Liver (tissue), 9 donors: ENCODE results near the gene COMMD2. TPM values are rescaled to one million over a fixed set of nuclear protein-coding genes. Genes with fewer than 3 reads are reported as not detected.

Source experiments
- DNase-seq: peaks from one replicate; pipeline ENCODE4 v3.0.0-alpha.2; 2017; ENCODE audit warnings: low spot score
- H3K27ac ChIP-seq, 2 donors: one replicate each; pipeline ENCODE4 v1.7.0; 2013; ENCODE audit warnings: inconsistent platforms in 2 of 2, low read length in 2 of 2, control low read depth in 1 of 2, low read depth in 1 of 2, mild to moderate bottlenecking in 1 of 2
- H3K27me3 ChIP-seq, 4 donors: one replicate each; pipeline versions ENCODE4 v1.6.1 to v1.7.0; 2013; ENCODE audit warnings: low read length in 3 of 4, inconsistent platforms in 1 of 4, mild to moderate bottlenecking in 1 of 4, moderate library complexity in 1 of 4; ENCODE audit not compliant: control insufficient read depth in 4 of 4, insufficient read depth in 4 of 4
- H3K36me3 ChIP-seq, 4 donors: one replicate each; pipeline versions ENCODE4 v1.6.1 to v1.7.0; 2013; ENCODE audit warnings: low read length in 3 of 4, mild to moderate bottlenecking in 3 of 4, low read depth in 1 of 4, moderate library complexity in 1 of 4; ENCODE audit not compliant: control insufficient read depth in 4 of 4, insufficient read depth in 3 of 4
- H3K4me1 ChIP-seq, 4 donors: one replicate each; pipeline versions ENCODE4 v1.6.1 to v1.7.0; 2013; ENCODE audit warnings: low read length in 3 of 4, mild to moderate bottlenecking in 3 of 4, moderate library complexity in 1 of 4; ENCODE audit not compliant: control insufficient read depth in 4 of 4, insufficient read depth in 4 of 4
- H3K4me3 ChIP-seq, 3 donors: one replicate each; pipeline versions ENCODE4 v1.6.1 to v1.7.0; 2013; ENCODE audit warnings: low read length in 3 of 3, control low read depth in 1 of 3, low read depth in 1 of 3, mild to moderate bottlenecking in 1 of 3
- H3K9ac ChIP-seq, 2 donors: one replicate each; pipeline ENCODE4 v1.7.0; 2013; ENCODE audit warnings: low read length in 2 of 2, mild to moderate bottlenecking in 2 of 2, moderate library complexity in 2 of 2, control low read depth in 1 of 2, low read depth in 1 of 2
- H3K9me3 ChIP-seq, 4 donors: one replicate each; pipeline versions ENCODE4 v1.6.1 to v1.7.0; 2013; ENCODE audit warnings: low read length in 3 of 4; ENCODE audit not compliant: control insufficient read depth in 4 of 4
- ATF3 ChIP-seq: IDR thresholded peaks from 2 replicates; pipeline ENCODE4 v1.6.1; 2016; ENCODE audit warnings: antibody characterized with exemption
- CTCF ChIP-seq: fragments of 150-350 bp; IDR thresholded peaks from 2 replicates; pipeline ENCODE4 v1.5.1; 2017; ENCODE audit warnings: improper control_type of control experiment, low read depth, low read length; ENCODE audit not compliant: missing input control
- EGR1 ChIP-seq, 2 donors: IDR thresholded peaks; 2 replicates each; pipeline ENCODE4 v1.6.1; 2016 to 2018; ENCODE audit warnings: antibody characterized with exemption in 2 of 2, low read depth in 2 of 2
- FOXA1 ChIP-seq: IDR thresholded peaks from 2 replicates; pipeline ENCODE4 v1.6.1; 2016; ENCODE audit warnings: antibody characterized with exemption
- FOXA2 ChIP-seq: IDR thresholded peaks from 2 replicates; pipeline ENCODE4 v1.6.1; 2016; ENCODE audit warnings: antibody characterized with exemption
- GABPA ChIP-seq, 2 donors: IDR thresholded peaks in 1 of 2; conservative IDR thresholded peaks in 1 of 2; 2 replicates each; pipeline ENCODE4 v1.6.1; 2016; ENCODE audit warnings: antibody characterized with exemption in 2 of 2, mild to moderate bottlenecking in 1 of 2, moderate library complexity in 1 of 2
- HNF4A ChIP-seq, 2 donors: conservative IDR thresholded peaks; 2 replicates each; pipeline ENCODE4 v1.6.1; 2016; ENCODE audit warnings: antibody characterized with exemption in 2 of 2, mild to moderate bottlenecking in 2 of 2
- HNF4G ChIP-seq: IDR thresholded peaks from 2 replicates; pipeline ENCODE4 v1.6.1; 2016; ENCODE audit warnings: antibody characterized with exemption
- JUND ChIP-seq, 2 donors: IDR thresholded peaks; 2 replicates each; pipeline ENCODE4 v1.6.1; 2016; ENCODE audit warnings: antibody characterized with exemption in 2 of 2
- MAX ChIP-seq: IDR thresholded peaks from 2 replicates; pipeline ENCODE4 v1.6.1; 2016; ENCODE audit warnings: antibody characterized with exemption
- NR2F2 ChIP-seq: IDR thresholded peaks from 2 replicates; pipeline ENCODE4 v1.6.1; 2016; ENCODE audit warnings: antibody characterized with exemption
- RAD21 ChIP-seq, 2 donors: IDR thresholded peaks; 2 replicates each; pipeline ENCODE4 v1.6.1; 2016; ENCODE audit warnings: antibody characterized with exemption in 2 of 2, mild to moderate bottlenecking in 2 of 2
- REST ChIP-seq: IDR thresholded peaks from 2 replicates; pipeline ENCODE4 v1.6.1; 2016; ENCODE audit warnings: antibody characterized with exemption, mild to moderate bottlenecking
- TAF1 ChIP-seq: conservative IDR thresholded peaks from 2 replicates; pipeline ENCODE4 v1.6.1; 2016; ENCODE audit warnings: antibody characterized with exemption, mild to moderate bottlenecking
- YY1 ChIP-seq: IDR thresholded peaks from 2 replicates; pipeline ENCODE4 v1.6.1; 2016; ENCODE audit warnings: antibody characterized with exemption, mild to moderate bottlenecking
- ZBTB33 ChIP-seq: IDR thresholded peaks from 2 replicates; pipeline ENCODE4 v1.6.1; 2016; ENCODE audit warnings: antibody characterized with exemption
- WGBS: extraction: QIAGEN DNeasy Blood & Tissue Kit; methylation state at CpG from one replicate; pipeline ENCODE4 v1.1.7; 2013; 5-methylcytosine and 5-hydroxymethylcytosine counted together
- polyA plus RNA-seq, 2 donors: library from polyadenylated mRNA; stranded (reverse) in 1 of 2; unstranded in 1 of 2; fragments of 200-250 nt in 1 of 2; fragments of >200 nt in 1 of 2; fragmentation: Nextera tagmentation in 1 of 2; extraction: Ambion mirVana in 1 of 2; gene quantifications; one replicate each; pipeline versions ENCODE4 v1.2.1 to v1.2.3, GENCODE V29; 2013 to 2015
- total RNA-seq, 2 donors: library from RNA; depleted of rRNA; stranded (reverse); fragments of >200 nt; gene quantifications; one replicate each; pipeline ENCODE4 v1.2.3, GENCODE V29; 2014
- donor health status: healthy.
- donor health status: healthy.
- donor health status: healthy.
- donor health status: healthy.
- donor health status: healthy.

Gene COMMD2
- total and polyA plus RNA-seq, 4 donors: 5.8 to 15.4 (median 11.2) TPM

- Histone ChIP-seq H3K4me1 (no peaks in the 10 kb centered on the region), H3K4me3 (no peak within 1 kb of the TSS), H3K36me3 (no peaks in the 10 kb centered on the region), H3K27ac (no peak within 1 kb of the TSS), H3K9me3 (no peaks in the 10 kb centered on the region), H3K27me3 (no peaks in the 10 kb centered on the region), H3K9ac (no peak within 1 kb of the TSS)
- no peak for DNase-seq
- TF ChIP-seq TAF1 (no peak), GABPA (IDR thresholded peaks at IDR 0.05 in 1 of 2, conservative IDR thresholded peaks at IDR 0.05 in 1 of 2) (no peak), YY1 (no peak)
- 92% methylated on average over 4 of the region's 4 CpGs for WGBS
These were observed 40.4 kb upstream of the COMMD2 start, which contains the start of gene ANKUB1 for GRCh38 chr3:149792452-149793270. Gene ANKUB1, minus strand, starts transcription at chr3:149792554. Its CDS starts 188 bp downstream, at chr3:149792366.

- Histone ChIP-seq H3K4me1 (no peaks in the 10 kb centered on the region), H3K36me3 (no peaks in the 10 kb centered on the region), H3K9me3 (no peaks in the 10 kb centered on the region), H3K4me3 (no peak overlapping the region), H3K27ac (no peak overlapping the region), H3K9ac (no peak overlapping the region), H3K27me3 (no peaks in the 10 kb centered on the region)
- no peak for TF ChIP-seq TAF1
- TF ChIP-seq FOXA1: no peak
- TF ChIP-seq HNF4A (conservative IDR thresholded peaks at IDR 0.05): no peak
- no peak for TF ChIP-seq NR2F2
- WGBS: 54% methylated on average over 3 of the region's 3 CpGs
- no peak for DNase-seq
These were observed 38.4 kb upstream of the COMMD2 start for GRCh38 chr3:149790698-149791097.

GRCh38 chr3:149790268-149790667, 38.0 kb upstream of the COMMD2 start:
- Histone ChIP-seq H3K9me3 (no peaks in the 10 kb centered on the region), H3K36me3 (no peaks in the 10 kb centered on the region), H3K27ac (no peak overlapping the region), H3K4me1 (no peaks in the 10 kb centered on the region), H3K9ac (no peak overlapping the region), H3K27me3 (no peaks in the 10 kb centered on the region), H3K4me3 (no peak overlapping the region)
- 77% methylated on average over 2 of the region's 2 CpGs for WGBS
- DNase-seq: no peak
- TF ChIP-seq FOXA1: no peak
- no peak for TF ChIP-seq ATF3
- no peak for TF ChIP-seq MAX
- TF ChIP-seq REST: no peak
- no peak for TF ChIP-seq CTCF
- TF ChIP-seq ZBTB33: no peak
- TF ChIP-seq HNF4G: no peak
- no peak for TF ChIP-seq YY1
- no peak for TF ChIP-seq NR2F2
- no peak for TF ChIP-seq EGR1 (IDR thresholded peaks at IDR 0.05; ENCODE audit: low read depth in 2 of 2)
- TF ChIP-seq JUND (IDR thresholded peaks at IDR 0.05): no peak
- TF ChIP-seq FOXA2: no peak
- no peak for TF ChIP-seq HNF4A (conservative IDR thresholded peaks at IDR 0.05)
- no peak for TF ChIP-seq GABPA (IDR thresholded peaks at IDR 0.05 in 1 of 2, conservative IDR thresholded peaks at IDR 0.05 in 1 of 2)
- no peak for TF ChIP-seq RAD21 (IDR thresholded peaks at IDR 0.05)
